ENCODE data around the gene CNIH3.

CNIH3 gene

DNA sequence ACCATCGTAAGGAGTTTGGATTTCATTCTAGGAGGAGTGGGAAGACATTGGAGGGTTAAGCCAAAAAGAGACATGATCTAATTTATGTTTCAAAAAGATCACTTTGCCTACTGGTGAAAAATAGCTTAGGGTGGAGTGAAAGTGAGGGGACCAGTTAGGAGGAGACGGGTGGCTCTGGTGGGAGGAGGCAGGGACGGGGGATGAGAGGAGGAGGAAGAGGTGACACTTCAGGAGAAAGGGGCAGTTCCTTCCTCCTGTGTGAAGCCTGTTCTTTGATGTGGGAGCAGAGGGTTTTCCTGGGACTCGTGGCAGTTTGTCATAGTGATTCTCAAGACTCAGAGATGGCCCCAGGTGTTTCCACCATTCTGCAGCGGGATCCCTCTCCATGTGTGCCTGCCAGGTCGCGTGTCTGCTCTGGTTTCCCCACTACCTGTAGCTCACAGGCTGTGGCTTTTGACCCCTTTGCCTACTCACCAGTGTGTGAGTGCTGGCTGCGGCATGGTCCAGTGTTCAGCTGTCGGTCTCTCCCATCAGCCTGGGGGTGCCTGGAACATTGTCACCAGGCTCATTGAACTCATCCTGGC, 102.4 kb downstream of the CNIH3 start:
- no peaks in the 10 kb centered on the region for H3K4me1 ChIP-seq (ENCODE audit: control insufficient read depth, insufficient read depth, low read length)

DNA sequence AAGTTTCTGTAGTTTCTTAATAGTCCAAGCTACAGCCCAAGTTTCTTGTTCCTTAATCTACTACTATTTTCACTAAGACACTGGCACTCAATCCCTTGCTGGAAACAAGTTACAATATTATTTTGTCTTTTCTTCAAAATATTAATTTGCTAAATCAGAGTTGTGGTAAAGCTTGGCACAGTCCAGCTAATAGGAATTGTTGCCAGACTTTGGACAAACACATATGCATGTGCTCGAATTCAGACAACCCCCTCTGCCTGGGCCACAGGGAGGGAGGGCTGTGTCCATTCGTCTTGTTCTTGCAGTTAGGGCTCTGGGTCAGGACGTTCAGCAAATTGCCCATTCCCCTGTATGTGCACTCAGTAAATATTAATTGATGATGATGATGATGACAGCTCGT, 103.6 kb downstream of the CNIH3 start:
- H3K27ac ChIP-seq (ENCODE audit: low read length): no peak overlapping the region

More for the DNA sequence above, 102.4 kb downstream of the CNIH3 start:
- Histone ChIP-seq H3K27me3 (ENCODE audit: control insufficient read depth in 1 of 2, insufficient read depth in 2 of 2, low read length in 2 of 2) (peaks cover 0 to 3% of the 10 kb centered on the region in 2 donors), H3K27ac (ENCODE audit: low read length) (no peak overlapping the region), H3K4me3 (ENCODE audit: low read length in 2 of 2) (no peak overlapping the region), H3K9ac (ENCODE audit: low read length in 2 of 2) (no peak overlapping the region), H3K9me3 (ENCODE audit: control insufficient read depth in 2 of 2, low read length in 2 of 2) (no peaks in the 10 kb centered on the region), H3K36me3 (ENCODE audit: control insufficient read depth in 2 of 2, insufficient read depth in 2 of 2, low read length in 2 of 2) (no peaks in the 10 kb centered on the region)

DNA sequence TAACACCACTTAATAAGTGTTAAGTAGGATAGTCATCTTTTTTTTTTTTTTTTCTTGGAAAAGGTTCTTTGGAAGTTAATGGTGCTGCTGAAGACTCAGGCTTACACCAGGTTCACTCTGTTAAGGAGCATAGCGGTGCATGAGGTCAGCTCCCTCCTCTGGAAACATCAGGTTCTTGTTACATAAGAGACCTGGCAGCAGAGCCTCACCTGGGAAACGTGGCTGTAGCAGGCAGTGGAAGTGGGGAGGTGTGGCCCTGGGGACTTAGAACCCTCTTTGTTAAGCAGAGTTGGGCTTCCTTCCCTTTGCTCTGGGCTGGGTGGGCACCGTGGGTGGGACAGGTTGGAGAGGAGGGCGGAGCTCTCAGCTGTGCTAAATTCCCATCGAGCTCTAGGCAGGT, 104.1 kb downstream of the CNIH3 start:
- H3K27me3 ChIP-seq (ENCODE audit: control insufficient read depth in 1 of 2, insufficient read depth in 2 of 2, low read length in 2 of 2): peaks cover 0 to 3% of the 10 kb centered on the region in 2 donors
- H3K9me3 ChIP-seq (ENCODE audit: control insufficient read depth in 2 of 2, low read length in 2 of 2): no peaks in the 10 kb centered on the region
- no peak overlapping the region for H3K4me3 ChIP-seq (ENCODE audit: low read length in 2 of 2)
- no peaks in the 10 kb centered on the region for H3K36me3 ChIP-seq (ENCODE audit: control insufficient read depth in 2 of 2, insufficient read depth in 2 of 2, low read length in 2 of 2)
- no peak overlapping the region for H3K9ac ChIP-seq (ENCODE audit: low read length in 2 of 2)
- no peak overlapping the region for H3K27ac ChIP-seq (ENCODE audit: low read length)
- H3K4me1 ChIP-seq (ENCODE audit: control insufficient read depth, insufficient read depth, low read length): no peaks in the 10 kb centered on the region

More for the DNA sequence above, 103.6 kb downstream of the CNIH3 start:
- Histone ChIP-seq H3K27me3 (ENCODE audit: control insufficient read depth in 1 of 2, insufficient read depth in 2 of 2, low read length in 2 of 2) (peaks cover 0 to 3% of the 10 kb centered on the region in 2 donors), H3K9ac (ENCODE audit: low read length in 2 of 2) (no peak overlapping the region), H3K9me3 (ENCODE audit: control insufficient read depth in 2 of 2, low read length in 2 of 2) (no peaks in the 10 kb centered on the region), H3K4me1 (ENCODE audit: control insufficient read depth, insufficient read depth, low read length) (no peaks in the 10 kb centered on the region), H3K36me3 (ENCODE audit: control insufficient read depth in 2 of 2, insufficient read depth in 2 of 2, low read length in 2 of 2) (no peaks in the 10 kb centered on the region), H3K4me3 (ENCODE audit: low read length in 2 of 2) (no peak overlapping the region)

DNA sequence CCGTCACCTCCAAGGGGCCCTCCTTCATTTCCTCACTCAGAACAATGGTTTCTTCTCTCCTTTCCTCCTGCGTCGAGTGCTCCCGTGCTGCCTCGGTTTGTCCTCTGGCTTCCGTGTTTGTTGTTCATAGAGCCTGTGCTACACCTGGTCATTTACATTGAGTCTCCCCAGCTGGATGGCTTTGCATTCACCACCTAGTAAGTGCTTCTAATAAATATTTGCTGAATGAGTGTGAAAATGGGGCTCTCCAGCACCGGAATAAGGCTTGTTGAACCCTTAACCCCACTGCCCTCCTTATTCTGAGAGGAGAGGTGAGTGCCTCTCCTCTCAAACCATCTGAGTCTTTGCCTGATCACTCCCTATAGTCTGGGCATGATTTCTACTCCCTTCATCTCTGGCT, 104.9 kb downstream of the CNIH3 start:
- H3K9me3 ChIP-seq (ENCODE audit: control insufficient read depth in 2 of 2, low read length in 2 of 2): no peaks in the 10 kb centered on the region
- no peaks in the 10 kb centered on the region for H3K36me3 ChIP-seq (ENCODE audit: control insufficient read depth in 2 of 2, insufficient read depth in 2 of 2, low read length in 2 of 2)
- no peaks in the 10 kb centered on the region for H3K4me1 ChIP-seq (ENCODE audit: control insufficient read depth, insufficient read depth, low read length)
- H3K27ac ChIP-seq (ENCODE audit: low read length): no peak overlapping the region
- no peak overlapping the region for H3K9ac ChIP-seq (ENCODE audit: low read length in 2 of 2)
- peaks cover 0 to 3% of the 10 kb centered on the region in 2 donors for H3K27me3 ChIP-seq (ENCODE audit: control insufficient read depth in 1 of 2, insufficient read depth in 2 of 2, low read length in 2 of 2)
- H3K4me3 ChIP-seq (ENCODE audit: low read length in 2 of 2): no peak overlapping the region

DNA sequence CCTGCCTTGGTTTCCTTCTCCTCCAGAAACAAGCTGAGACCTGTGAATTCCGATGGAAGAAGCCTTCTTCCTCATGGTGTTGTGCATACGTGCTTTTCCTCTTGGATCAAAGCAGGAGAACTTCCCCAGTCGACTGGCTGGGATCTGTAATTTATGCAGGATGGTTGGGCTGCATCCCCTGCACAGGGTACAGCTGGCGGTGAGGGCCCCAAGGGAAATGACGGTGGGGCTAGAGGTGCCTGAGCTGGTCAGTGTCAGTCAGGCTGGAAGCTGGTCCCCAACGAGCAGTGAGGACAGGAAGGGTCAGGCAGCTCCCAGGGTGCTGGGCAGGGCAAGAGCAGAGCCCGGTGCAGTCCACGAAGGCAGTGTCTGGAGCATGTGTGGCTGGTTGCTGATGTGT, 106.7 kb downstream of the CNIH3 start:
- Histone ChIP-seq H3K27ac (ENCODE audit: low read length) (no peak overlapping the region), H3K4me3 (ENCODE audit: low read length in 2 of 2) (no peak overlapping the region), H3K9me3 (ENCODE audit: control insufficient read depth in 2 of 2, low read length in 2 of 2) (no peaks in the 10 kb centered on the region), H3K27me3 (ENCODE audit: control insufficient read depth in 1 of 2, insufficient read depth in 2 of 2, low read length in 2 of 2) (peaks cover 0 to 3% of the 10 kb centered on the region in 2 donors), H3K4me1 (ENCODE audit: control insufficient read depth, insufficient read depth, low read length) (no peaks in the 10 kb centered on the region), H3K36me3 (ENCODE audit: control insufficient read depth in 2 of 2, insufficient read depth in 2 of 2, low read length in 2 of 2) (no peaks in the 10 kb centered on the region), H3K9ac (ENCODE audit: low read length in 2 of 2) (no peak overlapping the region)

DNA sequence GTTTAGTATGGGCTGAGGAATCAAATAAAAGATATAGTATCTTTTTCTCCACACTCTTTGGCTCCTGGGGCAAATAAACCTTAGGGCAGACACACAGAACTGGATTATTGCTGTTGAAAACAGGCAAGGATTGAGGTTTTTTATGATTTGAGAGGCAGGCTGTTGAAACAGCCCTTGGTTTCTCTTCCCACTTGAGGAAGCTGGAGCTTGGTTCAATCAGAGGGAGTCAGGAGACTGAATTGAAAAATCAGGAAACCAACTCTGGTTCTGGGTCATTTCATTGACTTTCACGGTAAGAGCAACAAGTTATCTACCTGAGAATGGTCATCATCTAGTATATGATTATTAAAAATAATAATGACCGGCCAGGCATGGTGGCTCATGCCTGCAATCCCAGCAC, 108.4 kb downstream of the CNIH3 start:
- H3K4me3 ChIP-seq (ENCODE audit: low read length in 2 of 2): no peak overlapping the region
- H3K9me3 ChIP-seq (ENCODE audit: control insufficient read depth in 2 of 2, low read length in 2 of 2): no peaks in the 10 kb centered on the region
- H3K36me3 ChIP-seq (ENCODE audit: control insufficient read depth in 2 of 2, insufficient read depth in 2 of 2, low read length in 2 of 2): no peaks in the 10 kb centered on the region
- H3K9ac ChIP-seq (ENCODE audit: low read length in 2 of 2): no peak overlapping the region
- H3K27ac ChIP-seq (ENCODE audit: low read length): no peak overlapping the region
- H3K27me3 ChIP-seq (ENCODE audit: control insufficient read depth in 1 of 2, insufficient read depth in 2 of 2, low read length in 2 of 2): no peaks in the 10 kb centered on the region
- H3K4me1 ChIP-seq (ENCODE audit: control insufficient read depth, insufficient read depth, low read length): no peaks in the 10 kb centered on the region

DNA sequence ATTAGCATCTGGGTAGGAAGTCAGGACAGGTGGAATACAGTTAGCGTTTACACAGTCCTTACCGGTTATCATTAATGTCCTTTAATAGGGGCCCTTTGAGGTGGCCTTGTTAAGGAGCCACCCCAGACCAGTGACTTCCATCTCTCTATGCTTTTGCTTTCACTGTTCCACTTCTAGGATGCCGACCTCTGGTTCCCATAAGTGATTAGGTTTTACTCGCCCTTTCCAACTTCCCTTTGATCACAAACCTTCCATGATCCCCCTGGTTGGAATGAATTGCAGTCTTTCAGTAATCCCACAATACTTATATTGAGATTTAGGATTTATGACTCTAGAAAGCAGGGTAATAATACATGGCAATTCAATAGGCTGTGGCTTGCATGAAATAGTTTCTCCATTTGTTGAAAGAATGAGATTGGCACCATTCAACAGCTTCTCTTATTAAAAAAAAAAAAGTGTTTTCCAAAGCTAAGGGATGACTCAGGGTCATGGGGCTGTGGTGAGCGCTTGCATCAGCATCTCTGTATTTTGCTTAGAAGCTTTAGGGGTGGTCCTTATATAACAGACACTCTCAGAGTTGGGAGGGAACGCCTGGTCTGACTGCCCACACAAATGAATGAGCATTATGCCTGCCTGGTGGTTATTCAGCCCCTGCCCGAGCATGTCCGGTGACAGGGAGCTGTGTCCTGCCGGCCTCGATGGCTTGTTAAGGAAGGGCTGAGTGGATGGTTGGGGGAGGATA, 110.5 kb downstream of the CNIH3 start:
- no peaks in the 10 kb centered on the region for H3K4me1 ChIP-seq (ENCODE audit: control insufficient read depth, insufficient read depth, low read length)
- H3K4me3 ChIP-seq (ENCODE audit: low read length in 2 of 2): no peak overlapping the region
- H3K9me3 ChIP-seq (ENCODE audit: control insufficient read depth in 2 of 2, low read length in 2 of 2): no peaks in the 10 kb centered on the region

DNA sequence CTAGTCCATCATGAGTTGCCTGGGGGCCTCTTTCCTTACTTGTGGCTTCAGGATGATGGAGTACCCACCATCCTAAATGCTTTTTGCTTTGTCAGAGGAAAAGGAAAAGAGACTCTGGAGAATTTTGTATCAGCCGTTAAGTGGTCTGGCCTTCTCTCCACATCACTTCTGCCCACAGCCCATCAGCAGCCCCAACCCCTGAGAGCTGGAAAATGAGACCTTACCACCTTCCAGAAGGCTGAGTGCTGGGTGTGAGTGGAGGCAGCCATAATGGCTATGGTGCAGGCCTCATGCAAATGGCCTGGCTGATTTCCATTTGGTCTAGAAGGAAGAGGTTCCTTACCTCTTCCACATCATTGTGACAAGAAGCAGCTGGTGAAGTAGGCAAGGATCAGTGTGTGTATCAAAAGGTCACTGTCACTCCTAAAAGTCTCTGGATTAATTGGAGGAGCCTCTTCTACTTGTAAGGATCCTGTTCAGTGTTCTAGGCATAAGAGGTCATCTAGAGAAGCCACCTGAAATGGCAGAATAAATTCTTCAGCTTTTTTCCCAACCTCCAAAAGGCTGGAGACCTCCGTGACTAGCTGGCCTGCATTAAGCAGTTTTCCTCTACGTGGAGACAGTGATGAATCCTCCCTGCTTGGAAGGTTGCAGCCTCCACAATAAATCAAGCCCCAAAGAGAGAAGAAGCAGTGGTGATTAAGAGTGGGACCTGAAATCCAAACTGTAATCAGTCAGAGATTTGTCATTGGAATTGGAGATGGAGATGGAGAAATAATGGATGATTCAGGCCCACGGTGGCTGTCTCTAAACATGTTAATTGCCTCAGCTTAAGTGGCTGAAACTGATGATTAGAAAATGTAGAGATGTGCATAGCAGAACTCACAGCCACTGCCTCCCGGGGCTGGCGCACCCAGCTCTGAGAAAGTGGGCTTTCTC, 111.5 kb downstream of the CNIH3 start:
- H3K4me3 ChIP-seq (ENCODE audit: low read length in 2 of 2): no peak overlapping the region
- H3K27ac ChIP-seq (ENCODE audit: low read length): no peak overlapping the region
- H3K36me3 ChIP-seq (ENCODE audit: control insufficient read depth in 2 of 2, insufficient read depth in 2 of 2, low read length in 2 of 2): no peaks in the 10 kb centered on the region
- no peaks in the 10 kb centered on the region for H3K9me3 ChIP-seq (ENCODE audit: control insufficient read depth in 2 of 2, low read length in 2 of 2)
- H3K27me3 ChIP-seq (ENCODE audit: control insufficient read depth in 1 of 2, insufficient read depth in 2 of 2, low read length in 2 of 2): no peaks in the 10 kb centered on the region
- H3K9ac ChIP-seq (ENCODE audit: low read length in 2 of 2): no peak overlapping the region
- no peaks in the 10 kb centered on the region for H3K4me1 ChIP-seq (ENCODE audit: control insufficient read depth, insufficient read depth, low read length)

More for the DNA sequence above, 110.5 kb downstream of the CNIH3 start:
- no peaks in the 10 kb centered on the region for H3K27me3 ChIP-seq (ENCODE audit: control insufficient read depth in 1 of 2, insufficient read depth in 2 of 2, low read length in 2 of 2)
- no peak overlapping the region for H3K27ac ChIP-seq (ENCODE audit: low read length)
- H3K9ac ChIP-seq (ENCODE audit: low read length in 2 of 2): no peak overlapping the region
- no peaks in the 10 kb centered on the region for H3K36me3 ChIP-seq (ENCODE audit: control insufficient read depth in 2 of 2, insufficient read depth in 2 of 2, low read length in 2 of 2)

DNA sequence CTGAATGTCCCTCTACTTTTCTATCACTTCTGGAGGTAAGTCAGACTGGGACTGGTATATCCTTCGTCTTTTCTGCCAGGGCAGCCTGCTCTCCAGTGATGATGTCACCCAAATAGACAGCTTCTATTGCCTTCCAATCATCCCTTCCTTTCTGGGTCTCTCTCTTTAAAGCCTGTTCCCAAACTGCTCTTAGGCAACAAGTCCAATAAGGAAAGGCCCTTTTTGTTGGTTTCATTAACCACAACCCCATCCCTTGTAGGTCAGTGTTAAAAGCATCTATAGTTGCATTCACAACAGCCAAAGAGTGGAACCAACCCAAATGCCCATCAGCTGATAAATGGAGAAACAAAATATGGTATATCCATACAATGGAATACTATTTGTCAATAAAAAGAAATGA, 114.4 kb downstream of the CNIH3 start:
- H3K4me3 ChIP-seq (ENCODE audit: low read length in 2 of 2): no peak overlapping the region
- no peaks in the 10 kb centered on the region for H3K36me3 ChIP-seq (ENCODE audit: control insufficient read depth in 2 of 2, insufficient read depth in 2 of 2, low read length in 2 of 2)
- no peaks in the 10 kb centered on the region for H3K27me3 ChIP-seq (ENCODE audit: control insufficient read depth in 1 of 2, insufficient read depth in 2 of 2, low read length in 2 of 2)
- H3K4me1 ChIP-seq (ENCODE audit: control insufficient read depth, insufficient read depth, low read length): no peaks in the 10 kb centered on the region
- no peak overlapping the region for H3K27ac ChIP-seq (ENCODE audit: low read length)
- no peaks in the 10 kb centered on the region for H3K9me3 ChIP-seq (ENCODE audit: control insufficient read depth in 2 of 2, low read length in 2 of 2)
- H3K9ac ChIP-seq (ENCODE audit: low read length in 2 of 2): no peak overlapping the region

DNA sequence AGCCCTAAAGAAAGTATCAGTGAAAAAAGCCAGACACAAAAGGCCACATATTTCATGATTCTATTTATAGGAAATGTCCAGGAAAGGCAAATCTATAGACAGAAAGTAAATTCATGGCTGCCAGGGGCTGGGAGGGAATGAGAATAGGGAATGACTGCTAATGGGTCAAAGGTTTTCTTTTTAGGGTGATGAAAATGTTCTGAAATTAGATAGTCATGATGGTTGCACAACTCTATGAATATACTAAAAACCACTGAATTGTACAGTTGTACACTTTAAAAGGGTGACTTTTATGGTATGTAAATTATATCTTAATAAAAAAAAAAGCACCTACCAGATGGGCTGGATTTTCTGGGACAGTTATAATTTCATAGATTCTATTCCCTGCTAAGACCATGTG, 114.8 kb downstream of the CNIH3 start:
- H3K36me3 ChIP-seq (ENCODE audit: control insufficient read depth in 2 of 2, insufficient read depth in 2 of 2, low read length in 2 of 2): no peaks in the 10 kb centered on the region
- no peaks in the 10 kb centered on the region for H3K4me1 ChIP-seq (ENCODE audit: control insufficient read depth, insufficient read depth, low read length)
- no peak overlapping the region for H3K4me3 ChIP-seq (ENCODE audit: low read length in 2 of 2)
- no peaks in the 10 kb centered on the region for H3K27me3 ChIP-seq (ENCODE audit: control insufficient read depth in 1 of 2, insufficient read depth in 2 of 2, low read length in 2 of 2)
- no peak overlapping the region for H3K27ac ChIP-seq (ENCODE audit: low read length)
- no peak overlapping the region for H3K9ac ChIP-seq (ENCODE audit: low read length in 2 of 2)
- no peaks in the 10 kb centered on the region for H3K9me3 ChIP-seq (ENCODE audit: control insufficient read depth in 2 of 2, low read length in 2 of 2)

All from stomach smooth muscle (tissue), 2 donors.